ENCODE measurements around the gene ST6GALNAC3. TPM values are rescaled to one million over a fixed set of nuclear protein-coding genes. Genes with fewer than 3 reads are reported as not detected.

The ST6GALNAC3 gene
- total RNA-seq, 6 experiments from 2014 or later = 1.00 to 1.7 (median 1.2) TPM

- no peak overlapping the region for H3K4me3 Mint-ChIP-seq
- TF ChIP-seq, protein P1, sequence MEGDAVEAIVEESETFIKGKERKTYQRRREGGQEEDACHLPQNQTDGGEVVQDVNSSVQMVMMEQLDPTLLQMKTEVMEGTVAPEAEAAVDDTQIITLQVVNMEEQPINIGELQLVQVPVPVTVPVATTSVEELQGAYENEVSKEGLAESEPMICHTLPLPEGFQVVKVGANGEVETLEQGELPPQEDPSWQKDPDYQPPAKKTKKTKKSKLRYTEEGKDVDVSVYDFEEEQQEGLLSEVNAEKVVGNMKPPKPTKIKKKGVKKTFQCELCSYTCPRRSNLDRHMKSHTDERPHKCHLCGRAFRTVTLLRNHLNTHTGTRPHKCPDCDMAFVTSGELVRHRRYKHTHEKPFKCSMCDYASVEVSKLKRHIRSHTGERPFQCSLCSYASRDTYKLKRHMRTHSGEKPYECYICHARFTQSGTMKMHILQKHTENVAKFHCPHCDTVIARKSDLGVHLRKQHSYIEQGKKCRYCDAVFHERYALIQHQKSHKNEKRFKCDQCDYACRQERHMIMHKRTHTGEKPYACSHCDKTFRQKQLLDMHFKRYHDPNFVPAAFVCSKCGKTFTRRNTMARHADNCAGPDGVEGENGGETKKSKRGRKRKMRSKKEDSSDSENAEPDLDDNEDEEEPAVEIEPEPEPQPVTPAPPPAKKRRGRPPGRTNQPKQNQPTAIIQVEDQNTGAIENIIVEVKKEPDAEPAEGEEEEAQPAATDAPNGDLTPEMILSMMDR (IDR thresholded peaks at IDR 0.05) = no peak
- H3K4me1 Mint-ChIP-seq (ENCODE audit: low read depth) = no peaks in the 10 kb centered on the region; the same call in 1 of the 2 replicates
- peaks cover 6% of the 10 kb centered on the region; the same call in 1 of the 2 replicates for H3K9me3 Mint-ChIP-seq
- no peaks in the 10 kb centered on the region for H3K36me3 Mint-ChIP-seq (ENCODE audit: low read depth)
- H3K27ac Mint-ChIP-seq = no peak overlapping the region
- DNase-seq = peak; percentile 0
- no peaks in the 10 kb centered on the region; the same call in 1 of the 2 replicates for H3K27me3 Mint-ChIP-seq (ENCODE audit: insufficient read depth)
Measured at GRCh38 chr1:76501136-76501535, 426.6 kb downstream of the ST6GALNAC3 start.

DNA sequence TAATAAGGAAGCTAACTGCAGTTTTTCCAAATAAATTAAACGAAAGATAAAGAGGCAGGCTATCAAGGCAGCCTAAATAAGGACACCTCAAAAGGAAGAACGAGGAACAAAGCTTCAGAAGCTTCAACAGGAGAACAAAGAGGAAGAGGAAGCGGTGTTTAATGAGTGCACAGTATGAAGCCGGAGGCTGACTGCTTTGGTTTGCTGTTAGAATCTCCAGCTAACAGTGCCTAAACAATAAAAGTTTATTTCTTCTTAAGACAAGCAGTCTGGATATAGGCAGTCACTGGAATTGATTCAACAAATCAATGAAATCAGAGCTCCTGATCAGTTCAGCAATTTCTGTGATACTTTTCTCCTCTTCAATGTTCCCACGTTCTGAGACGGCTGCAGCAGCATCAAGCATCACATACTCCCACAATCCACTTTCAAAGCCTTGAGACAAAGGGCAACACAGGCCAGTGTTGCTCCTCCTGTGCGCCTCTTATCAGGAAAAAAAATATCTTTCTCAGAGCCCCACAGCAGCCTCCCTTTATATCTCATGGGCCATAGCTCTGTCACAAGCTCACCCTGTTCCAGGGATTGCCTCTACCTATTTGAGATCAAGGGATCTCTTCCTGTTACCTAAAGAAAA lies 427.2 kb downstream of the ST6GALNAC3 start:
- TF ChIP-seq, protein P1 (IDR thresholded peaks at IDR 0.05) = no peak
- peaks cover 10% of the 10 kb centered on the region; the same call in 1 of the 2 replicates for H3K9me3 Mint-ChIP-seq
- DNase-seq = no peak
- H3K4me3 Mint-ChIP-seq = no peak overlapping the region
- no peaks in the 10 kb centered on the region; the same call in 1 of the 2 replicates for H3K27me3 Mint-ChIP-seq (ENCODE audit: insufficient read depth)
- H3K4me1 Mint-ChIP-seq (ENCODE audit: low read depth) = no peaks in the 10 kb centered on the region; the same call in 1 of the 2 replicates
- H3K27ac Mint-ChIP-seq = no peak overlapping the region
- H3K36me3 Mint-ChIP-seq (ENCODE audit: low read depth) = no peaks in the 10 kb centered on the region

- TF ChIP-seq, protein P1 (IDR thresholded peaks at IDR 0.05) = no peak
- no peaks in the 10 kb centered on the region for H3K36me3 Mint-ChIP-seq (ENCODE audit: low read depth)
- no peak overlapping the region for H3K27ac Mint-ChIP-seq
- H3K4me3 Mint-ChIP-seq = no peak overlapping the region
- H3K4me1 Mint-ChIP-seq (ENCODE audit: low read depth) = no peaks in the 10 kb centered on the region; the same call in 1 of the 2 replicates
- no peak for DNase-seq
- no peaks in the 10 kb centered on the region; the same call in 1 of the 2 replicates for H3K27me3 Mint-ChIP-seq (ENCODE audit: insufficient read depth)
- H3K9me3 Mint-ChIP-seq = peaks cover 13% of the 10 kb centered on the region
Measured at GRCh38 chr1:76503100-76503499, 428.6 kb downstream of the ST6GALNAC3 start.

DNA sequence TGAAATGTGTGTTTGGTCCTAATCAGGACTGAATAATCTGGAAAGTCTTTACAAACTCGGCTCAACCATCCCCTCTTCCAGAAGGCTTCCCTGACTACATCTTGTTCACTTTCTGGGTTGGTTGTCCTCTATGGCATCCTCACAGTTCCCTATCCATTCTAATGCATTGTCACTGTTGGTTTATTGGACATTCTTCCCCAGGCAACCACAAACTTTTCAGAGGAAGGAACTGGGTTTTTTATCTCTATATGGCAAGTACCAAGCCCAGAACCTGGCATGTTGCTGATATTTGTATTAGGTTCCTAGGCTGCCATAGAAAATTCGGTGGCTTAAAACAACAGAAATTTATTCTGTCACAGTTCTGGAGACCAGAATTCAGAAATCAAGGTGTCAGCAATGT lies 429.2 kb downstream of the ST6GALNAC3 start:
- no peaks in the 10 kb centered on the region; the same call in 1 of the 2 replicates for H3K4me1 Mint-ChIP-seq (ENCODE audit: low read depth)
- peaks cover 15% of the 10 kb centered on the region for H3K9me3 Mint-ChIP-seq
- no peak overlapping the region for H3K27ac Mint-ChIP-seq
- H3K36me3 Mint-ChIP-seq (ENCODE audit: low read depth) = no peaks in the 10 kb centered on the region
- no peaks in the 10 kb centered on the region; the same call in 1 of the 2 replicates for H3K27me3 Mint-ChIP-seq (ENCODE audit: insufficient read depth)
- DNase-seq = no peak
- TF ChIP-seq, protein P1 (IDR thresholded peaks at IDR 0.05) = no peak
- H3K4me3 Mint-ChIP-seq = no peak overlapping the region

GRCh38 chr1:76507376-76507775 lies 432.8 kb downstream of the ST6GALNAC3 start:
- Mint-ChIP-seq H3K4me1 (ENCODE audit: low read depth) (no peaks in the 10 kb centered on the region), H3K27me3 (ENCODE audit: insufficient read depth) (no peaks in the 10 kb centered on the region), H3K9me3 (peaks cover 27% of the 10 kb centered on the region), H3K27ac (no peak overlapping the region), H3K36me3 (ENCODE audit: low read depth) (no peaks in the 10 kb centered on the region; the same call in 1 of the 2 replicates), H3K4me3 (no peak overlapping the region)
- DNase-seq = no peak
- TF ChIP-seq, protein P1 (IDR thresholded peaks at IDR 0.05) = no peak

Measured in HFFc6 (cell line).